Endothelial cell of umbilical vein (primary cell): Measurements from ENCODE around the gene IL16.

Source experiments
- EZH2 ChIP-seq: IDR thresholded peaks from 2 replicates; pipeline ENCODE4 v1.6.1; 2012; ENCODE audit warnings: borderline replicate concordance, low read depth, mild to moderate bottlenecking, moderate library complexity, low read length, inconsistent platforms; ENCODE audit not compliant: severe bottlenecking
- FOS ChIP-seq: IDR thresholded peaks from 2 replicates; pipeline ENCODE4 v1.6.1; 2011; ENCODE audit warnings: mild to moderate bottlenecking, low read length, moderate library complexity, borderline replicate concordance; ENCODE audit not compliant: insufficient read depth
- MYC ChIP-seq: IDR thresholded peaks from one replicate; pipeline ENCODE4 v1.6.1; 2011; ENCODE audit warnings: mild to moderate bottlenecking, low read depth, low read length
- POLR2A ChIP-seq: IDR thresholded peaks from 2 replicates; pipeline ENCODE4 v1.6.1; 2012; ENCODE audit warnings: low read depth, mild to moderate bottlenecking, control low read depth, low read length
- POLR2AphosphoS5 ChIP-seq: IDR thresholded peaks from 2 replicates; pipeline ENCODE4 v1.6.1; 2012; ENCODE audit warnings: low read depth, mild to moderate bottlenecking, control low read depth, low read length, moderate library complexity; ENCODE audit not compliant: insufficient read depth
- TF ChIP-seq, protein P1 (sequence below), 2 donors: IDR thresholded peaks; 1 replicate in 1 of 2; 2 replicates in 1 of 2; pipeline ENCODE4 v1.5.1; 2011; ENCODE audit warnings: low read length in 2 of 2, mild to moderate bottlenecking in 2 of 2, moderate library complexity in 2 of 2, control low read depth in 1 of 2, inconsistent platforms in 1 of 2, low read depth in 1 of 2; ENCODE audit not compliant: insufficient read depth in 1 of 2; ENCODE audit errors: extremely low read depth in 1 of 2
- TF ChIP-seq, protein P2 (sequence below): IDR thresholded peaks from 2 replicates; pipeline ENCODE4 v1.6.1; 2011; ENCODE audit not compliant: insufficient read depth, insufficient read length

DNA sequence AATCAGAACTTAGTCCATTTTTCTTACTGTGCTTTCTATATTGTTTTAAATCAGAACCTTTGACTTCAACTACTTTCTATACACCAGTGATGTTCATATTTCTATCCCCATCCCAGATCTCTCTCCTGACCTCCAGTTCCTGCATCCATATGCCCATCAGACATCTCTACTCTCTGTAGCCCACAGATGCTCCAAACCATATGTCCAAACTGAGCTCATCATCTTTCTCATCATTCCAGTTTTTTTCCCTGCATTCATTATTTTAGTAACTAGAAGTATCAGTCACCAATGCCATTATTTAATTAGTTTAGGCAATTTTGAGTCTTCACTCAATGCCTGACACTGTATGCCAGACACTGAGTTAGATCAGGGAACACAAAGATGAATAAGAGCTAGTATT, 25.4 kb upstream of the IL16 start:
- TF ChIP-seq, protein P1, sequence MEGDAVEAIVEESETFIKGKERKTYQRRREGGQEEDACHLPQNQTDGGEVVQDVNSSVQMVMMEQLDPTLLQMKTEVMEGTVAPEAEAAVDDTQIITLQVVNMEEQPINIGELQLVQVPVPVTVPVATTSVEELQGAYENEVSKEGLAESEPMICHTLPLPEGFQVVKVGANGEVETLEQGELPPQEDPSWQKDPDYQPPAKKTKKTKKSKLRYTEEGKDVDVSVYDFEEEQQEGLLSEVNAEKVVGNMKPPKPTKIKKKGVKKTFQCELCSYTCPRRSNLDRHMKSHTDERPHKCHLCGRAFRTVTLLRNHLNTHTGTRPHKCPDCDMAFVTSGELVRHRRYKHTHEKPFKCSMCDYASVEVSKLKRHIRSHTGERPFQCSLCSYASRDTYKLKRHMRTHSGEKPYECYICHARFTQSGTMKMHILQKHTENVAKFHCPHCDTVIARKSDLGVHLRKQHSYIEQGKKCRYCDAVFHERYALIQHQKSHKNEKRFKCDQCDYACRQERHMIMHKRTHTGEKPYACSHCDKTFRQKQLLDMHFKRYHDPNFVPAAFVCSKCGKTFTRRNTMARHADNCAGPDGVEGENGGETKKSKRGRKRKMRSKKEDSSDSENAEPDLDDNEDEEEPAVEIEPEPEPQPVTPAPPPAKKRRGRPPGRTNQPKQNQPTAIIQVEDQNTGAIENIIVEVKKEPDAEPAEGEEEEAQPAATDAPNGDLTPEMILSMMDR (IDR thresholded peaks at IDR 0.05; ENCODE audit: extremely low read depth in 1 of 2, insufficient read depth in 1 of 2, low read depth in 1 of 2, low read length in 2 of 2) = no peak
- TF ChIP-seq POLR2AphosphoS5 = no peak
- TF ChIP-seq EZH2 = no peak
- no peak for TF ChIP-seq MYC
- TF ChIP-seq, protein P2, sequence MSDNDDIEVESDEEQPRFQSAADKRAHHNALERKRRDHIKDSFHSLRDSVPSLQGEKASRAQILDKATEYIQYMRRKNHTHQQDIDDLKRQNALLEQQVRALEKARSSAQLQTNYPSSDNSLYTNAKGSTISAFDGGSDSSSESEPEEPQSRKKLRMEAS = no peak
- TF ChIP-seq FOS = no peak
- no peak for TF ChIP-seq POLR2A
